Measurements from ENCODE around the gene WASHC1.
"Not testable (repeated sequence)": the region's sequence is repeated elsewhere in the genome, so short reads cannot be mapped to it uniquely, and the experiment has no call there.

DNA sequence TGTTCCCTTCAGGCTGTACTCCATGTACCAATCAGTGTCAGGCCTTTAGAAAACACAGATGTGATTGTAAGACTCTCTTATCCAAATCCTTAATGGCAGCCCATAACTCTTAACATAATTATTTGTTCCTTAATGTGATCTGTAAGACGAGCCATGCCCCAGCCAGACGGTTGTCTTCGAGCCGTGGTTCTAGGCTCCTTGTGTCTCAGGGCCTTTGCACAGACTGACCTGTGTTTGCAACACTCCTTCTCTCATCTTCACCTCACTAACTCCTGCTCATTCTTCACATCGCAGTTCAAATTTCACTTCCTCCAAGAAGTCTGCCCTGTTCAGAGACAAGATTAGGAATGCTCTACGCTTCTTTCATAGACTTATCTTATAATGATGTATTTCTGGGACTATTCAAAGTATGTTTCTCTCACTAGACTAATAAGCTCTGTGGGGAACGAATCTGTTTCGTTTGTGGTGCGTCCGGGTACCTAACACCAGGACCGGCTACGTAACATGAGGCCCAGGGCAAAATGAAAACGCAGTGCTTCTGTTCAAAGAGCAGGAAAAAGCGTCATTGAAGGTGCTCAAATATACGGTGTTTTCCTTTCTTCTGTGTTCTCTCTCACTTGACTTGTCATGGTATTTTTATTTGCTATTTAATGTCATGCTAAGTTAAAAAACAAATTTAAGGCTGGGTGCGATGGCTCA, 16.1 kb upstream of the WASHC1 start:
- TF ChIP-seq POLR2A (IDR thresholded peaks at IDR 0.05): not testable (repeated sequence)
- TF ChIP-seq, protein P1, sequence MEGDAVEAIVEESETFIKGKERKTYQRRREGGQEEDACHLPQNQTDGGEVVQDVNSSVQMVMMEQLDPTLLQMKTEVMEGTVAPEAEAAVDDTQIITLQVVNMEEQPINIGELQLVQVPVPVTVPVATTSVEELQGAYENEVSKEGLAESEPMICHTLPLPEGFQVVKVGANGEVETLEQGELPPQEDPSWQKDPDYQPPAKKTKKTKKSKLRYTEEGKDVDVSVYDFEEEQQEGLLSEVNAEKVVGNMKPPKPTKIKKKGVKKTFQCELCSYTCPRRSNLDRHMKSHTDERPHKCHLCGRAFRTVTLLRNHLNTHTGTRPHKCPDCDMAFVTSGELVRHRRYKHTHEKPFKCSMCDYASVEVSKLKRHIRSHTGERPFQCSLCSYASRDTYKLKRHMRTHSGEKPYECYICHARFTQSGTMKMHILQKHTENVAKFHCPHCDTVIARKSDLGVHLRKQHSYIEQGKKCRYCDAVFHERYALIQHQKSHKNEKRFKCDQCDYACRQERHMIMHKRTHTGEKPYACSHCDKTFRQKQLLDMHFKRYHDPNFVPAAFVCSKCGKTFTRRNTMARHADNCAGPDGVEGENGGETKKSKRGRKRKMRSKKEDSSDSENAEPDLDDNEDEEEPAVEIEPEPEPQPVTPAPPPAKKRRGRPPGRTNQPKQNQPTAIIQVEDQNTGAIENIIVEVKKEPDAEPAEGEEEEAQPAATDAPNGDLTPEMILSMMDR (IDR thresholded peaks at IDR 0.05): not testable (repeated sequence)
